PC-9 (cell line): ENCODE results near the gene SRGAP3. TPM values are rescaled to one million over a fixed set of nuclear protein-coding genes. Genes with fewer than 3 reads are reported as not detected.

Source experiments
- BruUV-seq: library from RNA; stranded (reverse); fragments of 400-500 nt; replicated peaks from 2 replicates; lab custom pipeline; 2021; lab: Mats Ljungman, UMichigan
- CTCF ChIA-PET: fragments of 300-600 bp; sonication (Branson Sonifier 250); formaldehyde crosslinking; loops from one replicate; lab custom pipeline; 2022; ENCODE audit warnings: antibody characterized with exemption; lab: Charles Lee
- POLR2A ChIA-PET: fragments of 300-600 bp; sonication (Branson Sonifier 250); formaldehyde crosslinking; loops from one replicate; lab custom pipeline; 2022; ENCODE audit warnings: antibody characterized with exemption; ENCODE audit not compliant: unreplicated experiment; lab: Charles Lee
- DNase-seq, 2 experiments: peaks; one replicate each; pipeline versions ENCODE4 v3.0.0 to v3.0.0-alpha.2; 2015 to 2022; ENCODE audit warnings: mixed read lengths in 1 of 2
- H2AFZ ChIP-seq: fragments of 200-600 bp; sonication (generic); 2 replicates; pipeline ENCODE4 v1.8.1; 2017; ENCODE audit warnings: antibody characterized with exemption
- H3F3A ChIP-seq: fragments of 200-600 bp; sonication (generic); 2 replicates; pipeline ENCODE4 v1.8.1; 2017; ENCODE audit warnings: antibody characterized with exemption, mild to moderate bottlenecking, low read depth; ENCODE audit not compliant: insufficient read depth
- H3K27ac ChIP-seq: fragments of 200-600 bp; sonication (generic); 2 replicates; pipeline ENCODE4 v1.6.1; 2016; ENCODE audit warnings: mixed run types
- H3K27me3 ChIP-seq: fragments of 200-600 bp; sonication (generic); 2 replicates; pipeline ENCODE4 v1.6.1; 2016; ENCODE audit warnings: low read depth, mixed run types; ENCODE audit not compliant: insufficient read depth
- H3K36me3 ChIP-seq: fragments of 200-600 bp; sonication (generic); 2 replicates; pipeline ENCODE4 v1.6.1; 2016; ENCODE audit warnings: low read depth, mixed run types
- H3K4me1 ChIP-seq: fragments of 200-600 bp; sonication (generic); replicated peaks from 2 replicates; pipeline ENCODE4 v1.6.1; 2016; ENCODE audit warnings: mixed run types; ENCODE audit not compliant: insufficient read depth
- H3K4me2 ChIP-seq: fragments of 200-600 bp; sonication (generic); 2 replicates; pipeline ENCODE4 v1.6.1; 2017; ENCODE audit warnings: mixed run types
- H3K4me3 ChIP-seq: fragments of 200-600 bp; sonication (generic); 2 replicates; pipeline ENCODE4 v1.6.1; 2016; ENCODE audit warnings: mixed run types
- H3K79me2 ChIP-seq: fragments of 200-600 bp; sonication (generic); 2 replicates; pipeline ENCODE4 v1.6.1; 2017; ENCODE audit warnings: low read depth, mixed run types
- H3K9me2 ChIP-seq: fragments of 200-600 bp; sonication (generic); 2 replicates; pipeline ENCODE4 v1.8.1; 2017; ENCODE audit warnings: mild to moderate bottlenecking; ENCODE audit not compliant: insufficient read depth
- H3K9me3 ChIP-seq: fragments of 200-600 bp; sonication (generic); 2 replicates; pipeline ENCODE4 v1.8.1; 2016; ENCODE audit warnings: low read depth; ENCODE audit not compliant: insufficient read depth
- H4K20me1 ChIP-seq: fragments of 200-600 bp; sonication (generic); 2 replicates; pipeline ENCODE4 v1.8.1; 2017; ENCODE audit not compliant: insufficient read depth
- CTCF ChIP-seq: fragments of 200-600 bp; sonication (generic); conservative IDR thresholded peaks from 2 replicates; pipeline ENCODE4 v1.6.1; 2017; ENCODE audit warnings: mixed run types, antibody characterized with exemption, mild to moderate bottlenecking, moderate library complexity
- EZH2 ChIP-seq: fragments of 200-600 bp; sonication (generic); IDR thresholded peaks from 2 replicates; pipeline ENCODE4 v1.8.0; 2017; ENCODE audit warnings: antibody characterized with exemption, low read depth
- intact Hi-C: fragments of 100-400 bp; cut with micrococcal nuclease; formaldehyde crosslinking; loops from one replicate; pipeline ENCODE4 v1.10.0; 2022; ENCODE audit not compliant: unreplicated experiment
- total RNA-seq: library from RNA; stranded (reverse); gene quantifications from 2 replicates; pipeline ENCODE4 v1.2.3, GENCODE V29; 2021

Gene SRGAP3
- total RNA-seq, 1 experiment from 2014 or later = 17.5 TPM

- no peak overlapping the region for H2AFZ ChIP-seq
- DNase-seq = no peak
- no peaks in the 10 kb centered on the region for H3K36me3 ChIP-seq
- no peak overlapping the region for H3K4me2 ChIP-seq
- BruUV-seq = no TSS peak
- no peaks in the 10 kb centered on the region for H3K9me2 ChIP-seq
- TF ChIP-seq CTCF (no peak), EZH2 (no peak)
- H3K4me1 ChIP-seq = no peaks in the 10 kb centered on the region
- no peaks in the 10 kb centered on the region for H3K9me3 ChIP-seq
- POLR2A ChIA-PET = interaction anchor here (0.6 kb wide), 1 partner anchor 76 kb away, joined by 9 read pairs; no protein-coding TSS in a partner anchor
- H3K27ac ChIP-seq = no peak overlapping the region
- H3F3A ChIP-seq = no peaks in the 10 kb centered on the region
- no peak overlapping the region for H3K4me3 ChIP-seq
- H4K20me1 ChIP-seq = no peaks in the 10 kb centered on the region
- CTCF ChIA-PET = interaction anchor here (0.6 kb wide), 1 partner anchor 9 kb away, joined by 4 read pairs; no protein-coding TSS in a partner anchor
- H3K79me2 ChIP-seq = no peaks in the 10 kb centered on the region
- H3K27me3 ChIP-seq = no peaks in the 10 kb centered on the region
- intact Hi-C loops = no loop called here
These were observed 28.6 kb upstream of the SRGAP3 start for GRCh38 chr3:9278085-9278484.

GRCh38 chr3:9276761-9277370 is 27.4 kb upstream of the SRGAP3 start:
- no peak for DNase-seq
- no peaks in the 10 kb centered on the region for H3K9me2 ChIP-seq
- intact Hi-C loops = no loop called here
- H3K79me2 ChIP-seq = no peaks in the 10 kb centered on the region
- H3K36me3 ChIP-seq = no peaks in the 10 kb centered on the region
- ChIA-PET CTCF (no interaction called here), POLR2A (no interaction called here)
- no TSS peak for BruUV-seq
- H3F3A ChIP-seq = no peaks in the 10 kb centered on the region
- no peak overlapping the region for H3K4me3 ChIP-seq
- TF ChIP-seq EZH2 = no peak
- no peak for TF ChIP-seq CTCF
- no peaks in the 10 kb centered on the region for H3K27me3 ChIP-seq
- no peak overlapping the region for H2AFZ ChIP-seq
- no peaks in the 10 kb centered on the region for H3K9me3 ChIP-seq
- H3K27ac ChIP-seq = no peak overlapping the region
- H3K4me1 ChIP-seq = no peaks in the 10 kb centered on the region
- H3K4me2 ChIP-seq = no peak overlapping the region
- no peaks in the 10 kb centered on the region for H4K20me1 ChIP-seq

- intact Hi-C loops = no loop called here
- Histone ChIP-seq H3K9me3 (no peaks in the 10 kb centered on the region), H3K4me3 (no peak overlapping the region), H3K27ac (no peak overlapping the region), H3F3A (no peaks in the 10 kb centered on the region), H3K79me2 (no peaks in the 10 kb centered on the region), H3K36me3 (no peaks in the 10 kb centered on the region), H2AFZ (no peak overlapping the region), H3K4me2 (no peak overlapping the region), H3K27me3 (no peaks in the 10 kb centered on the region), H4K20me1 (no peaks in the 10 kb centered on the region), H3K9me2 (no peaks in the 10 kb centered on the region; the same call in 1 of the 2 replicates), H3K4me1 (no peaks in the 10 kb centered on the region)
- TF ChIP-seq CTCF = no peak
- no peak for TF ChIP-seq EZH2
- DNase-seq = no peak
- CTCF ChIA-PET = no interaction called here
- no TSS peak for BruUV-seq
- POLR2A ChIA-PET = no interaction called here
These were observed 22.5 kb upstream of the SRGAP3 start for GRCh38 chr3:9271903-9272302.
